NCI-H146 (cell line): Measurements from ENCODE around the gene CLEC9A.

Experiments used
- DNase-seq: peaks from one replicate; lab custom pipeline; 2025; lab: John Stamatoyannopoulos, UW

Gene CLEC9A

DNA sequence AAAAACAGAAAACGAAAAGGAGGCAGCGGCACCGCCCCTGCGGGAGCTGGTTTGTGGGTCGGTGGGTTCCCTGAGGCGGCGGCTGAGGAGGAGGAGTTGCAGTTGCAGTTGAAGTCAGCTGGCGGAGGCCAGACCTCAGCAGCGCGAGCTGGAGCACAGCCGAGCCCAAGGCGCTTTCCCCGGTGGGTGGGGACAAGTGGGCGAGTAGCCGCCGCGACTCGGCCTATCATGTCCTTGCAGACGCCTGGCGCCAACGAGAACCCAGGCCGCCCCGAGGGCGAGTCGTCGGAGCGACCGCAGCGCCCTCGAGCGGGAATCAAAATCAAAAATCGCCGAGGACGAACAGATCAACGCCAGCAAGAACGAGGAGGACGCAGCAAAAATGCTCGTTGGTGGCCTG, 81.0 kb downstream of the CLEC9A start:
- DNase-seq, result peak; percentile 81

GRCh38 chr12:10113075-10113474, 82.6 kb downstream of the CLEC9A start:
- DNase-seq, result no peak

GRCh38 chr12:10113920-10114319, 83.4 kb downstream of the CLEC9A start:
- DNase-seq, result no peak

- DNase-seq, result peak; percentile 36
Observed at GRCh38 chr12:10115311-10115710, 84.8 kb downstream of the CLEC9A start.
